Kidney epithelial cell (primary cell): Measurements from ENCODE around the gene SMYD5. TPM values are rescaled to one million over a fixed set of nuclear protein-coding genes. Genes with fewer than 3 reads are reported as not detected.

ENCODE experiments used
- DNase-seq: peaks from one replicate; pipeline ENCODE4 v3.0.0-alpha.2; 2010; ENCODE audit warnings: low read depth
- H3K27me3 ChIP-seq: 2 replicates; pipeline ENCODE4 v1.6.0; 2011; ENCODE audit warnings: low read length; ENCODE audit not compliant: control insufficient read depth, insufficient read depth
- H3K36me3 ChIP-seq: 2 replicates; pipeline ENCODE4 v1.5.1; 2011; ENCODE audit warnings: low read length; ENCODE audit not compliant: control insufficient read depth, insufficient read depth
- H3K4me3 ChIP-seq: 2 replicates; pipeline ENCODE4 v1.5.1; 2011; ENCODE audit warnings: low read depth, mild to moderate bottlenecking, control low read depth, low read length
- total RNA-seq: library from RNA; depleted of rRNA; stranded (reverse); fragments of >200 nt; gene quantifications from 2 replicates; pipeline ENCODE4 v1.2.3, GENCODE V29; 2015
- TF ChIP-seq, protein P1 (sequence below): IDR thresholded peaks from 2 replicates; pipeline ENCODE4 v1.5.1; 2011; ENCODE audit warnings: mild to moderate bottlenecking, moderate library complexity, low read length, control low read depth, inconsistent platforms; ENCODE audit not compliant: insufficient read depth, poor library complexity, severe bottlenecking

SMYD5 gene
- total RNA-seq, 1 donor from 2014 or later, result 30.2 TPM

DNA sequence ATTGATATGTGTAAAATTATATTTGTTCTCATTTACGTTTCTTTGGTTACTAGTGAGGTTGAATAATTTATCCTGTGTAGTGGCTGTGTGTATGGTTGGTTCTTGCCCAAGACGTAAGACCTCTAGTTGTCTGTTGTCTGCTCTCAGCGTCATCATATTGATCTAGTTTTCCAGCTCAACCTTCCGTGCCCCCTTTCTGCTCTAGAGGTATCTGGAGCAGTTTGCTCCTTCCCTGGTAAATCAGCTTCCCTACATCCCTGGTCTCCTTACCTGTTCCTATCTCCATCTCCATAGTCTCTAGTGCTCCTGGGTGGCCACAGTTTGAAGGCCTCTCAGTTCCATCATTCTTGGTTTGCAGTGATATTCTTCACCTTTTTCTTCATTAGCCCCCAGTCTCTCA lies 1.2 kb downstream of the SMYD5 start:
- TF ChIP-seq, protein P1, sequence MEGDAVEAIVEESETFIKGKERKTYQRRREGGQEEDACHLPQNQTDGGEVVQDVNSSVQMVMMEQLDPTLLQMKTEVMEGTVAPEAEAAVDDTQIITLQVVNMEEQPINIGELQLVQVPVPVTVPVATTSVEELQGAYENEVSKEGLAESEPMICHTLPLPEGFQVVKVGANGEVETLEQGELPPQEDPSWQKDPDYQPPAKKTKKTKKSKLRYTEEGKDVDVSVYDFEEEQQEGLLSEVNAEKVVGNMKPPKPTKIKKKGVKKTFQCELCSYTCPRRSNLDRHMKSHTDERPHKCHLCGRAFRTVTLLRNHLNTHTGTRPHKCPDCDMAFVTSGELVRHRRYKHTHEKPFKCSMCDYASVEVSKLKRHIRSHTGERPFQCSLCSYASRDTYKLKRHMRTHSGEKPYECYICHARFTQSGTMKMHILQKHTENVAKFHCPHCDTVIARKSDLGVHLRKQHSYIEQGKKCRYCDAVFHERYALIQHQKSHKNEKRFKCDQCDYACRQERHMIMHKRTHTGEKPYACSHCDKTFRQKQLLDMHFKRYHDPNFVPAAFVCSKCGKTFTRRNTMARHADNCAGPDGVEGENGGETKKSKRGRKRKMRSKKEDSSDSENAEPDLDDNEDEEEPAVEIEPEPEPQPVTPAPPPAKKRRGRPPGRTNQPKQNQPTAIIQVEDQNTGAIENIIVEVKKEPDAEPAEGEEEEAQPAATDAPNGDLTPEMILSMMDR, result no peak
- no peaks in the 10 kb centered on the region for H3K36me3 ChIP-seq
- H3K27me3 ChIP-seq, result no peaks in the 10 kb centered on the region
- no peak for DNase-seq
- H3K4me3 ChIP-seq, result no peak overlapping the region

DNA sequence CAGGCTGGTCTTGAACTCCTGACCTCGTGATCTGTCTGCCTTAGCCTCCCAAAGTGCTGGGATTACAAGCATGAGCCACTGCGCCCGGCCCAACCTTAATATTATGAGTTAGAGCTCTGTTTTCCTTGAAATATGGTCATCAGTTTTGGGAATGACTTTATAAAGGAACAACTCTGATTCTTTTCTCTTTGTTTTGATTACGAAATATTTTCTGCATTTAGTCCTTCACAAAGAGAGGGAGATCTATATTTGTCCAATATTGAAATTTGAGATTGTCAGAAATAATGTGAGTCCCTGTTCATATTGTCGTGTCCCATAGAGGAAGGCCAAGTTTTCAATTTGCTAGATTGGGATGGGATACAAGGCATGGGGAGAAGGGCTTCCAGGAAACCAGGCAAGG lies 3.1 kb downstream of the SMYD5 start:
- Histone ChIP-seq H3K27me3 (no peaks in the 10 kb centered on the region), H3K36me3 (no peaks in the 10 kb centered on the region), H3K4me3 (no peak overlapping the region)
- TF ChIP-seq, protein P1, result no peak
- DNase-seq, result no peak

DNA sequence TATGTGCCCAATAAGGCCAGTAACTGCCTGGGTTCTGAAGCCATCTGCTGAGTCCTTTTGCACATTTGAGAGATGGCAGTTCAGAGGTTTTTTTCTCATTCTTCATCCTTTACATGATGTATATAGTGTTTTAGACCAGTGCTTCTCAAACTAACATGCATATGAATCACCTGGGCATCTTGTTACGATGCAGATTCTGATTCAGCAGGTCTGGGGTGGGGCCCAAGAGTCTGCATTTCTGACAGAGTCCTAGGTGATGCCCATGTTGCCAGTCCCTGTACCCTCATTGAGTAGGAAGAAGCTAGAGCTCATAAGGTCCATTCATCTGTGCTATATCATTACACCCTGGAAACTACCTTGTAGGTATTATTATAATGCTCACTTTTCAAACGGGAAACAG lies 3.8 kb downstream of the SMYD5 start:
- TF ChIP-seq, protein P1, result no peak
- H3K36me3 ChIP-seq, result no peaks in the 10 kb centered on the region
- no peak for DNase-seq

DNA sequence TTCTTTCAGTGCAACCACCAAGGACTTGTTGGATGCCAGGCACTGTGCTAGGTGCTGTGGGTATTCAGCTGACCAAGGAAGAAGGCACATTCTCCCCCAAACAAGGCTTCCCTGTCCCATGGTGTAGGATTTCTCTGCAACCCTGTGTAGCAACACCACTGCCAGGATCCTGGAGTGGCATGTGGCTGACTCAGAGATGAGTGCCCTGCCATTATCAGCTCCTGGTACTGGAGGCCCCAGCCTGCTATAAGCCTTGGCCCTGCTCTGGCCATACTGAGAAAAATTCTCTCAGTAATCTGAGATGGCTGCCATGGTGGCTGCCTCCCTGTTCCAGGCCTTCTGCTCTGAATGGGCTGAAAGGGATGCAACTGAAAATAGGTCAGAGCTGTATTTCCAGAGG lies 4.3 kb downstream of the SMYD5 start:
- no peak for DNase-seq

More for the DNA sequence above, 3.8 kb downstream of the SMYD5 start:
- Histone ChIP-seq H3K4me3 (no peak overlapping the region), H3K27me3 (no peaks in the 10 kb centered on the region)

DNA sequence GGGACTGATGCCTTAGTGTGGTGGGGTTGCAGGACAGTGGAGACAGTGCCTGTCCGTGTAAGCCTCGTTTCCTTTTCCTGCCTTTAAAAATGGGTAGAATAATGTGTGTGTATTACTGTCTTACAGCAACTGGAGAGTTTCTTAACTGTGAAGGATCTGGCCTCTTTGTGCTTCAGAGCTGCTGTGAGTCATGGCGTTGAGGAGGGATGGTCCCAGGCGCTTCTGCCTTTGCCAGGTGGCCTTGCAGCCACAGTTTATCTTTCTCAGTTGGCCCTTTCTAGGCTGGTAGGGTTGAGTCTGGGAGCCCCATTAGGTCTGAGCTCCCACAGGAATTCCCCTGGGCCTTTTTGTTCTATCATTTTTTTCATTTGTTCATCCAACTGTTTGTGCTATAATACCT lies 9.8 kb downstream of the SMYD5 start:
- Histone ChIP-seq H3K4me3 (no peak overlapping the region), H3K36me3 (peaks cover 1% of the 10 kb centered on the region), H3K27me3 (no peaks in the 10 kb centered on the region)
- TF ChIP-seq, protein P1, result no peak
- no peak for DNase-seq

More for the DNA sequence above, 4.3 kb downstream of the SMYD5 start:
- Histone ChIP-seq H3K36me3 (no peaks in the 10 kb centered on the region), H3K27me3 (no peaks in the 10 kb centered on the region), H3K4me3 (no peak overlapping the region)
- TF ChIP-seq, protein P1, result no peak
